Mucosa of stomach (tissue), 1 donor: ENCODE data around the gene WWTR1.

ENCODE experiments used
- H3K27me3 ChIP-seq: one replicate; pipeline ENCODE4 v1.7.0; 2013; ENCODE audit warnings: mild to moderate bottlenecking, low read length; ENCODE audit not compliant: control insufficient read depth, insufficient read depth
- H3K36me3 ChIP-seq: one replicate; pipeline ENCODE4 v1.7.0; 2013; ENCODE audit warnings: low read length; ENCODE audit not compliant: control insufficient read depth, insufficient read depth
- H3K4me1 ChIP-seq: one replicate; pipeline ENCODE4 v1.7.0; 2013; ENCODE audit warnings: mild to moderate bottlenecking, low read length; ENCODE audit not compliant: control insufficient read depth, insufficient read depth
- H3K4me3 ChIP-seq: one replicate; pipeline ENCODE4 v1.7.0; 2013; ENCODE audit warnings: low read length
- H3K9ac ChIP-seq: one replicate; pipeline ENCODE4 v1.7.0; 2013; ENCODE audit warnings: mild to moderate bottlenecking, low read length, moderate library complexity
- H3K9me3 ChIP-seq: one replicate; pipeline ENCODE4 v1.7.0; 2013; ENCODE audit warnings: mild to moderate bottlenecking, low read length, moderate library complexity; ENCODE audit not compliant: control insufficient read depth
- donor health status: Pancreatic carcinoma.

WWTR1 gene

GRCh38 chr3:149490260-149490971, 167.4 kb downstream of the WWTR1 start:
- H3K9me3 ChIP-seq, result no peaks in the 10 kb centered on the region
- H3K4me1 ChIP-seq, result no peaks in the 10 kb centered on the region
- no peaks in the 10 kb centered on the region for H3K36me3 ChIP-seq
- no peak overlapping the region for H3K9ac ChIP-seq
- no peaks in the 10 kb centered on the region for H3K27me3 ChIP-seq
- no peak overlapping the region for H3K4me3 ChIP-seq

GRCh38 chr3:149489060-149489690, 168.7 kb downstream of the WWTR1 start:
- Histone ChIP-seq H3K9me3 (no peaks in the 10 kb centered on the region), H3K36me3 (no peaks in the 10 kb centered on the region), H3K4me1 (no peaks in the 10 kb centered on the region), H3K27me3 (no peaks in the 10 kb centered on the region), H3K4me3 (no peak overlapping the region), H3K9ac (no peak overlapping the region)

DNA sequence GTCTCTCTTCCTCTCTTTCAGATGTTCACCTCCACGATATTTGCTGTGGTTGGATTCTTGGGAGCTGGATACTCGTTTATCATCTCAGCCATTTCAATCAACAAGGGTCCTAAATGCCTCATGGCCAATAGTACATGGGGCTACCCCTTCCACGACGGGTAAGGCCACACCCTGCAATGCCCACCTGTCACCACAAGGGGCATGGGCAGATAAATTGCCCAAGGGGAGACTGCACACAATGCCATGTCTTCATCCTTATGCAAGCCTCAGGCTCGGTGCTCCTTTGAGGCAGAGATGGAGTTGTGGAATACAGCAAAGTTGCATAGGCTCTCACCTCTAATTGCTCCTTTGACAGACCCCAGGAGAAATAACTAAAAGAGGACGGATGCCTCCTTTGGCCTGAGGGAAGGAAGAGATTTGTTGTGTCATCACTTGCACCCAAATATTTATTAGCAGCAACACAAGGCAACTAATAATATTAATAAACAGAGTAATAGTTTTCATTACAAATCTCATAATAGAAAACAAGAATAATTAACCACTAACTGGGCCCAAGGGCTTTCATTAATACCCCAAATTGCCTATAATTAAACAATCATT, 170.1 kb downstream of the WWTR1 start:
- Histone ChIP-seq H3K9ac (no peak overlapping the region), H3K36me3 (no peaks in the 10 kb centered on the region), H3K4me1 (no peaks in the 10 kb centered on the region), H3K4me3 (no peak overlapping the region), H3K27me3 (no peaks in the 10 kb centered on the region), H3K9me3 (no peaks in the 10 kb centered on the region)

GRCh38 chr3:149486726-149487125, 171.1 kb downstream of the WWTR1 start:
- no peaks in the 10 kb centered on the region for H3K36me3 ChIP-seq
- no peaks in the 10 kb centered on the region for H3K9me3 ChIP-seq
- no peaks in the 10 kb centered on the region for H3K27me3 ChIP-seq
- no peak overlapping the region for H3K9ac ChIP-seq
- H3K4me3 ChIP-seq, result no peak overlapping the region
- no peaks in the 10 kb centered on the region for H3K4me1 ChIP-seq

GRCh38 chr3:149481491-149481890, 176.3 kb downstream of the WWTR1 start:
- H3K9ac ChIP-seq, result no peak overlapping the region
- H3K27me3 ChIP-seq, result no peaks in the 10 kb centered on the region
- no peaks in the 10 kb centered on the region for H3K36me3 ChIP-seq
- H3K4me3 ChIP-seq, result no peak overlapping the region
- peaks cover 14% of the 10 kb centered on the region for H3K4me1 ChIP-seq
- H3K9me3 ChIP-seq, result no peaks in the 10 kb centered on the region

DNA sequence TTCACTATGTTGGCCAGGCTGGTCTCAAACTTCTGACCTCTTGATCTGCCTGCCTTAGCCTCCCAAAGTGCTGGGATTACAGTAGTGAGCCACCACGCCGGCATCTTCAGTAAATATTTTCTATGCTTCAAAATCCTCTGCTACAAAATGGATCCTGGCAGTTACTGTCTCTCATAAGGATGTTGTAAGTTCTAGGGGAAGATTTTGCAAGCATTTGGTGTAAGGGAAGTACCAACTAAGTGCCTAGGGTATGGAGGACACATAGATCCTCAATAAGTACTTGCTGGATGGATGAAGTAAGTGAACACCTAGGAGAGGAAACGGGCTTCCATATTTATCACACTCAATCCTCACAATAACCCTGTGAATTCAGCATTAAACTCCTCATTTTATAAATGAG, 176.8 kb downstream of the WWTR1 start:
- H3K27me3 ChIP-seq, result no peaks in the 10 kb centered on the region
- H3K4me3 ChIP-seq, result no peak overlapping the region
- no peaks in the 10 kb centered on the region for H3K36me3 ChIP-seq
- H3K9ac ChIP-seq, result no peak overlapping the region
- H3K9me3 ChIP-seq, result no peaks in the 10 kb centered on the region
- peaks cover 14% of the 10 kb centered on the region for H3K4me1 ChIP-seq

- H3K4me3 ChIP-seq, result no peak overlapping the region
- no peaks in the 10 kb centered on the region for H3K27me3 ChIP-seq
- peaks cover 14% of the 10 kb centered on the region for H3K4me1 ChIP-seq
- no peaks in the 10 kb centered on the region for H3K36me3 ChIP-seq
- peak overlapping the region; percentile 29 for H3K9ac ChIP-seq
- H3K9me3 ChIP-seq, result no peaks in the 10 kb centered on the region
These were observed 177.4 kb downstream of the WWTR1 start for GRCh38 chr3:149480326-149481017.

DNA sequence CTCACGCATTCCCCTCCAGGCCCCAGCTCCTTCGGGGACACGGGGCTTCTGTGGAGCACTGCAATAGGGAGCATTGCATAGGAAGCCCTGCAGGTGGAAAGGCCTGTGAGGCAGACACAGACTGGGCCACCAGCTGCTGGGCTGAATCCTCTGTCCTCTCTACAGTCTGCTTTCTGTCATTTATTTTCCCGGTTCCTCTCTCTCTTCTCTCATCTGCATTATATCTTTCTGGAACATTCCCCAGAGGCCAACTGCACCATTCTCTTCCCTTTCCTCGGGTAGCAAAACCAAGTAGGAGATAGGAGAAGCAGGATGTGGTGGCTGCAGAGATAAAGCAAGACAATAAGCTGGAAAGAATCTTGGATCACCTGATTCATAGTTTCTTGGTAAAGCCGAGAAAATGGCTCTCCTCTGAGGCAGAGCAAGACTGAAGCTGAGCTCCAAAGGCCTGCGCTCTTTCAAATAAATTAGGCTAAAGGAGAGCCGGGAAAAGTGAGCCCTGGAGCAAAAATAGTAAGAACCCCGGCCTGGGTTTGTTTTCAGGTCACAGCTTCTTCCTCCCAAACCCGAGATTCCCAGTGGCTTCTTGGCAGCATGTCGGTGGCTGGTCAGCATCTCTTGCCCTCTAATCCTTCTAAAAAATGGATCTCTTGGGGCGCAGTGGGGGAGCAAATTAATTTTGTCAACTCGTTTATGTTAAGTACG, 178.1 kb downstream of the WWTR1 start:
- H3K36me3 ChIP-seq, result no peaks in the 10 kb centered on the region
- H3K4me3 ChIP-seq, result no peak overlapping the region
- no peaks in the 10 kb centered on the region for H3K9me3 ChIP-seq
- peaks cover 20% of the 10 kb centered on the region for H3K4me1 ChIP-seq
- peak overlapping the region; percentile 29 for H3K9ac ChIP-seq
- no peaks in the 10 kb centered on the region for H3K27me3 ChIP-seq

DNA sequence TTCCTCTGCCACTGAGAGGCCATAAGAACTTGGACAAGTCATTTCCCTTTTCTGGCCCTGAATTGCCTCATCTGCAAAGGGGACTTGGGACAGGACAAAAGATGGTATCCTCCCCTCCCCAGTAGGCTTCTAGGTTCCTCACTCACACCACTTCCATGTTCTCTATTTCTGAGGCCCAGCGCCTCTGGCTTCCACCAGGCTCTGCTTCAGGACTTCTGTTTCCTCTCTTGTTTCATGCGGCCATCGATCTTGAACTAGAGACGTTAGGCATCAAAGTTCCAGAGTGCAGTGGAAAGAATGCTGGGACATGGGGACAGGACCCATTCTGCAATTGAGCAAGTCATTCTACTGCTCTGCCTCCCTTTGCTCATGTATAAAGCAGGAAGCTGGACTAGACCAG, 181.6 kb downstream of the WWTR1 start:
- H3K4me3 ChIP-seq, result no peak overlapping the region
- H3K9ac ChIP-seq, result no peak overlapping the region
- no peaks in the 10 kb centered on the region for H3K36me3 ChIP-seq

DNA sequence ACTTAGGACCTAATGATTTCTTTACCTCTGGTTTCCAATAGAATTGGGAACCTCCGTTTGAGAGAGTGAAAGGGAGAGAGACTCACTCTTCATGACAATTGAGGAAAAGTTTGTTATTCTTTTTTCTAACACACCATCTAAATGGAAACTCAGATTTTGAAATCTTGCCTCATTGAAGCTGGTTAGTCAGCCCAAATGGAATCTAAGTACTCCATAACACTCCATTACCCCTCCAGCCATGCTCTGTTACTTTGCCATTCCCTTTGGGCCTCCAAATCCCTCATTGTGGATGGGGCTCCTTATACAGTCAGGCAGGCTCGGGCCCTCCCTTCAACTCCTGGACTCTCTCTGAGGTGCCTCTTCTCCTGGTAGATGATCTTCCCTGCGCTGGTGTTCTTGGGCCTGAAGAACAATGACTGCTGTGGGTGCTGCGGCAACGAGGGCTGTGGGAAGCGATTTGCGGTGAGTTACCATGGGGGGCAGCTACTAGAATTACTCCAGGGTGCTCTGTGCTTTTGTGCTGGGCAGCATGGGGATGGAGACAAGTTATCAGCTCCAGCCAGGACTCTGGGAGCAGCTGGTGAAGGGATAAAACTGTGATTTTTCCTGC, 182.3 kb downstream of the WWTR1 start:
- no peaks in the 10 kb centered on the region for H3K36me3 ChIP-seq
- peaks cover 51% of the 10 kb centered on the region for H3K4me1 ChIP-seq
- no peak overlapping the region for H3K9ac ChIP-seq
- no peaks in the 10 kb centered on the region for H3K9me3 ChIP-seq
- no peaks in the 10 kb centered on the region for H3K27me3 ChIP-seq
- no peak overlapping the region for H3K4me3 ChIP-seq

More for the DNA sequence above, 181.6 kb downstream of the WWTR1 start:
- H3K27me3 ChIP-seq, result no peaks in the 10 kb centered on the region
- no peaks in the 10 kb centered on the region for H3K9me3 ChIP-seq
- peaks cover 51% of the 10 kb centered on the region for H3K4me1 ChIP-seq

DNA sequence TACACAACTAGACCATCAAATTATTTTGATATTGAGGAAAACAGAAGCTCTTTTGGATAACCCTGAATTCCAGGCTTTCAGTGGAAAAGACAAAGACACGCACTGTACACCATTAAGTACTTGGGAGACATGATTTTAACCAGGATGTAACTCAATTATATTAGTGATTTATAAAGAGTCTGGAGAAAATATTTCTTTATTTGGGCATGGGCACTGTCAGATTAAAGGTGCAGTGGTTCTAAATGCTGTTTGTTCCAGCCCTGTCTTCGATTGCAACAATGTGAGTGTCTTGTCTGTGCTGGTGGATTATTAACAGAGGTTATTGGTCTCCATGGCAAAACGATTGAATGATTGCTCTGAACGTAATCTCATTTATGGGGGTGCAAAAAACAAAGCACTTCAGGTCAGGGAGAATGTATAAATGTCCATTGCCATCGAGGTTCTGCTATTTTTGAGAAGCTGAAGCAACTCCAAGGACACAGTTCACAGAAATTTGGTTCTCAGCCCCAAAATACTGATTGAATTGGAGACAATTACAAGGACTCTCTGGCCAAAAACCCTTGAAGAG, 183.5 kb downstream of the WWTR1 start, which contains the start of gene TM4SF4:
TSS of gene TM4SF4 (plus strand) at position 448 of the 568 bp plus-strand sequence. CDS start 181 bp downstream, outside the sequence.
- Histone ChIP-seq H3K4me3 (no peak within 1 kb of the TSS), H3K36me3 (no peaks in the 10 kb centered on the region)

More for the DNA sequence above, 183.5 kb downstream of the WWTR1 start, which contains the start of gene TM4SF4:
- no peak within 1 kb of the TSS for H3K9ac ChIP-seq
- H3K4me1 ChIP-seq, result peaks cover 41% of the 10 kb centered on the region
- H3K9me3 ChIP-seq, result no peaks in the 10 kb centered on the region
- no peaks in the 10 kb centered on the region for H3K27me3 ChIP-seq
